GM18498 (cell line): ENCODE data around the gene GPR22.

Source experiments
- ATAC-seq: cut with Tn5 transposase; IDR thresholded peaks from one replicate; pipeline ENCODE4 v1.9.1; 2021; ENCODE audit warnings: mild to moderate bottlenecking, moderate library complexity; ENCODE audit not compliant: unreplicated experiment

GPR22 gene

GRCh38 chr7:107469929-107470328 lies at the start of gene GPR22:
GPR22 (plus strand) TSS chr7:107470057; CDS start chr7:107474061, 4,004 bp downstream.
- no peak for ATAC-seq

DNA sequence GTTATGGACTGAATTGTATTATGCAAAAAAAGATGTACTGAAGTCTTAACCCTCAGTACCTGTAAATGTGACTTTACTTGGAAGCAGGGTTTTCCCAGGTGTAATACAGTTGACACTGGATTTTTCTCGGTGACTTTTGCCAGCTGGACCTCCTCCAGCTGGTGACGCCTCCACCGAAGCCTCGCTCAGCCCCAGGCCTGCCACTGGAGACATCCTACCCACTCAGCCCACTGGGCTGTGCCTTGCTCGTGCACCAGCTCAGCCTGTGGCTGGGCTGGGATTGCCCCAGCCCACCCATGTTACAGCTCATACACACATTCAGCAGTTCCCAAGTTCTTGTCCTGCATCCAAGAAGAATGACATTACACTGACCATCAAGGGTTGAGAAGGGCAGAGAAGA lies 42.4 kb upstream of the GPR22 start:
- ATAC-seq, result no peak

DNA sequence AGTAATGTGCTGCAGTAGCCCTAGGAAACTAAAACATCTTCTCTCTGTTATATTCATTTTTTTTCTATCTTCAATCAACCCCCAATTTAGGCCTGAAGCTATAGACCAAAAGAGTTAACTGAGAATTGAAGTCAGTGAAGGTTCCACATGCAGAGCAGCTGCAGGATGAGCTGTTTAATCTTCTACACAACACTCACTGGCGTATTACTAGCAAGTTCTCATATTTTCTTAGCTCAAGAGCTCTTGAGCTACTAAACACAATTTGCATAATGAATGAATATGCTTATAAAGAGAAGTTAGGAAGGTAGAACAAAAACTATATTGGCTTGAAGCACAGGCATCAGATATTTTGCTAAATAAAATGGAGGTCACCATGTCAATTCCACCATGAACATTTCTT lies 41.2 kb upstream of the GPR22 start:
- ATAC-seq, result no peak

- ATAC-seq, result no peak
Measured at GRCh38 chr7:107430057-107430456, 39.8 kb upstream of the GPR22 start.

- no peak for ATAC-seq
Measured at GRCh38 chr7:107432261-107432660, 37.6 kb upstream of the GPR22 start.

DNA sequence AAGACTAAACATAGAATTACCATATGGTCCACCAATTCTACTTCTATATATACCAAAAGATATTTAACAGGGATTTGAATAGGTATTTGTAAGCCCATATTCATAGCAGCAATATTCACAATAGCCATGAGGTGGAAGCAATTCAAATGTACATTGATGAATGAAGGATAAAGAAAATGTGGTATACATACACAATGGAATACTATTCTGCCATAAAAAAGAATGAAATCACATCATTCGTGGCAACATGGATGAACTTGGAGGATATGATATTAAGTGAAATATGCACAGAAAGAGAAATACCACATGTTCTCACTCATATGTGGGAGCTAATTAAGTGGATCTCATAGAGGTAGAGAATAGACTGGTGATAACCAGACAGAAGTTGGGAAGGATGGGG lies 34.1 kb upstream of the GPR22 start:
- no peak for ATAC-seq

- no peak for ATAC-seq
Measured at GRCh38 chr7:107439025-107439424, 30.8 kb upstream of the GPR22 start.

GRCh38 chr7:107441581-107442422 lies 28.1 kb upstream of the GPR22 start:
- no peak for ATAC-seq

DNA sequence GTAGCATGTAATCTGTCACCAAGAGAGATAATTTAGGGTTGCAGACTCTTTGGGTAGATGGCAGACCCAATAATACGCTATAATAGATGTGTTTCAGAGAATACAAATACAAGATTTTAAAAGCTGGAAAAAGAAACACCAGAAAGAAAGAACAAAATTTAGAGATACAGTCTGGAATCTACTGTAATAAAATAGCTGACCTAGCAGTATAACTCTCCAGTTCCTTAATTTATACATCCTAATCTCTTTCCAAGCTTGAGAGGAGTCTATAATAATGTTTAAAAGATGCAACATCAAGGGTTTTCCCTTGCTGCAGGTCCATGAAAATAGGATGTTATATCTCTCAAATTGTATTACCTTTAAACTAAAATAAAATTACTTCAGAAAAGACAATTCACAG lies 27.2 kb upstream of the GPR22 start:
- ATAC-seq, result no peak

- no peak for ATAC-seq
Measured at GRCh38 chr7:107446531-107446930, 23.3 kb upstream of the GPR22 start.

- no peak for ATAC-seq
Measured at GRCh38 chr7:107446988-107447387, 22.9 kb upstream of the GPR22 start.

DNA sequence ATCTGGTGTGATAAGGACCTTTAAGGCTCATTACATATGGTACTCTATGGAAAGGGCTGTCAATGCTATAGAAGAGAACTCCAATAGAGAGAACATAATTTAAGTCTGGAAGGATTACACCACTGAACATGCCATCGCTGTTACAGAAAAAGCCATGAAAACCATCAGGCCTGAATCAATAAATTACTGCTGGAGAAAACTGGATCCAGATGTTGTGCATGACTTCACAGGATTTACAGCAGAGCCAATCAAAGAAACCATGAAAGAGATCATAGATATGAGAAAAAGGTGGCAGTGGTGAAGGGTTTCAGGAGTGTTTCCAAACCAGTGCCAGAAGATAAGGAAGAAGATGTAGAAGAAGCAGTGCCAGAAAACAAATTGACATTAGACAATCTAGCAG lies 18.9 kb upstream of the GPR22 start:
- no peak for ATAC-seq

DNA sequence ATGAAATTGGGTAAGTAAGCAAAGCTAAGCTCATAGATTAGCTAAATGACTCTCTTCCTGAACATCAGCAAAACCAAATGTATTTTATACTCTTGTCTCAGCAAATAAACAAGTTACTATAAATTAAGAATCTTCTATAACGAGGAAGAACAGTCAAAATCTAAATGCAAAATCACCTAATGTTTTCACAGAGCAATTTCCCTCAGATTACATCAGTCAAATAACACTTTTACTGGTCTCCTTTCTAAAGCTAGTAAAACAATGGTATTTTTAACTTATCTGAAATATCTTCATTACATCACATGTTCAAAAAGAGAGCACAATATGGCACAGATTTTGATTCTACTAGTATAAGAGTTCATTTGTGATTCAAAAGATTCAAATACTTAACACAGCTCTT lies 16.5 kb upstream of the GPR22 start:
- no peak for ATAC-seq

DNA sequence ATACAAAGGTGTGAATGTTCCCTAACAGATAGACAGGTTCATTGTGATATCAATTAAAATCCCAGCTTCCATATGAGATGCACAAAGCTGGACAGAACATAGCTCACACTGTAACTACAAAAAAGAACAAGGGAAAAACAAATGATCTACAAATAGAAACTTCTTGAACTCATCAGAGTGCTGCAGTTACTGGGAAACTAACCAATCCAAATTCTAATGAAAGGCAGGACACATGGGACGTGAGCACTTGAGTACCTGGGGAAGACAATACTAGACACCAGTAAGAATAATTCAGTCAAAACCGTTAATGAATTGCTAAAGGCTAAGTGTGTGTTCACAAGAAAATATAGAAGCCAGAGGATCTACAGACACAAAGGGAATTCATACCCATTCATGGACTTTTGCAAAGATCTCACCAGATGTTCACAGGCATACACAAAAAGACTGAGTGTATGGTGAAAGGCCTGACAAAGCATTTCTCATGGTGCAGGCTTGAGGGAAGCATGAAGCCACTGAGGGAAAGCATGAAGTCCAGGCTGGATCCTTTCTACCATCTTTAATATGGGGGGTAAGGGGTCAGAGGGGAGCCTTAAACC lies 7.8 kb upstream of the GPR22 start:
- ATAC-seq, result no peak

DNA sequence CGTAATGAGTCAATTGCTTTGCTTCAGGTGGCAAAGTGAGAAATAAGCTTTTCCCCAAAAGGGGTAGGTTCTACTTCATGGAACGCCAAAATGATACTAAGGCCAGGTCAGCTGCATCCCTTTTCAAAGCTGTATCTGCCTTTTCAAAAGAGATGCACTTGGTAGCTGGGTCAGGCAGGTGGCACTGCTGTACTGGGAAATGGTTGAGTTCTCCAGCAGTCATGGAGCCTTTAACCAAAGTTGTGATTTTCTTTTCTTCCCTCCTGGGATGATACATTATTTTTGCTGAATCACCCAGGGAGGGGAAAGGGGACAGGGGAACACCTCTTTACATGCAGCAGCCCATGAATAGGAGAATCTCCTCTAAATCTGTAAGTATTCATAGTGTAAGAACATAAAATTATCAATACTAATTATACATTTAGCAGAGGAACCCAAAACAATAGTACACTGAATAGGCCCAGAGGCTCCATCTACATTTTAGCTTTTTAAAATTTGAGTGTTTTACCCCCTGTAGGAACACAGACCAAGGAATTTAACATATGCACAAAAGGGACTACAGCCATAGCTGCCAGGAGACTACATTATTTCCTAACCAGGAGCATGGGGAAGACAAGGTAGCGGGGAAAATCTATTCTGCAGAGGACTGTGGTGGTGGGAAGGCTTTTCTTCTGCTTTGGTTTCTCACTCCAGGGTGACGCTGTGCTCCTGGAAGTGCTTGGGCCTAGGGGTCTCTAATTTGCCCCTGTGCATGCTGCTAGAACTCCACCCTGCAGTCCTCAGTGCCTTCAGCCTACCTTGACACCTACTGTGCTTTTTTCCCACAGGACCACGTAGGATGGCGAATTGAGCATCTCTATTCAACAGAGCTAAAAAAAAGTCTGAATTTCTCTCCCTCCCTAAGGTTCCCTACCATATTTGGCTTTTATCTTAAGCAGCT lies 6.4 kb upstream of the GPR22 start:
- ATAC-seq, result peak; percentile 65

DNA sequence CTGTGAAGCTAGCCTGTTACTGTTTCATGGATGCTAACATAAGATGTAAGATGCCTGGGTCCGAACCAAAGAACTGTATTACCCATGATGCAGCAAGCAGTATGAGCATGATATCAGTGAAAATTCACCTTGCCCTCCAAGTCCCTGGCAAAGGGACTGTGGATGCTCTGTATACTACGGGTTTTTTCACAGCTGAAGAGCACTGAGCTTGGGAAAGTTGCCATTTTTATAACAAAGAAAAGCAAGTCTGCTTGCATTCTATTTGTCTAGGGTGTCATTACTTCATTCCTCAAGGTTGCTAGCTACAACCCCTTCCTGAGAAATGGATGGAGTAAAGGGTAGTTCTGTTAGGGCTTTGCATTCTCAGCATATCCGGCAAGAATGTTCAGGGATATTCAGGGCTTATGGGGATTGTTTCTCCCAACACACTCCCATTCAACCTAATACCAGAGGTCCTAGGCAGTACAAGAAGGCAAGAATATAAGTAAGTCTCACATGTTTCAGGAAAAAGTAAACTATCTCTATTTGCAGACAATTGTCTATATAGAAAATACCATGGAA lies 5.1 kb upstream of the GPR22 start:
- ATAC-seq, result no peak

GRCh38 chr7:107467972-107468371 lies 1.9 kb upstream of the GPR22 start:
- ATAC-seq, result no peak

GRCh38 chr7:107468824-107469223 lies 1.0 kb upstream of the GPR22 start:
- no peak for ATAC-seq

GRCh38 chr7:107471292-107472070 lies 1.6 kb downstream of the GPR22 start:
- ATAC-seq, result no peak

DNA sequence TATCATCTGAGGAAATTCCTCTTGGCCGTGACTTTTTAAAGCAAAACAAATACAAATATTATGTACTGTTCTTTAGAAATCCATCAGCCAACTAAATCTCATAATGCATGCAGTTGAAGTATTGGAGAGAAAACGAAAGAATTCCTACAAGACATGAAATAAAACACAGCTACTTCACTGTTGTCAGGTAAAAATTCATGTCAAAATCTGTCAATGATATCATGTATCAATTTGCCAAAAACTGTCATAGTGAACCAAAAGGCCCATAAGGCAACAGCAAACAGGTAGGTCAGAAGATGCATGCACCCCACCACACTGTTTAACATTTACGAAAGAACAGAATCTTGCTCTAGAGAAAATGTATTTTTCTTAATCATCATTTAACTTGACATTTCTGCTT lies 2.3 kb downstream of the GPR22 start:
- ATAC-seq, result no peak
